ENCODE measurements around the gene CAPS. TPM values are rescaled to one million over a fixed set of nuclear protein-coding genes. Genes with fewer than 3 reads are reported as not detected.
"Not testable (repeated sequence)": the region's sequence is repeated elsewhere in the genome, so short reads cannot be mapped to it uniquely, and the experiment has no call there.

Gene CAPS
- total and polyA plus RNA-seq, 10 donors, result 14.7 to 61.8 (median 18.7) TPM

- peak; percentile 87 for DNase-seq
- Histone ChIP-seq H3K27ac (peak overlapping the region; percentile 71 to 90 (median 84)), H3K4me3 (peak overlapping the region in 2 of 8 donors; percentile 8 to 49), H3K4me1 (peaks cover 51 to 100% (median 96%) of the 10 kb centered on the region in 6 donors), H3K36me3 (peaks cover 0 to 37% (median 6%) of the 10 kb centered on the region in 6 donors), H3K27me3 (replicated peaks in 1 of 7) (no peaks in the 10 kb centered on the region), H3K9me3 (no peaks in the 10 kb centered on the region)
- intact Hi-C loops (cut with DNase I; ENCODE audit: low total_unique reads), result loop anchor here (10.0 kb wide), 1 partner anchor 57 kb away; the partner anchor contains the start of genes NDUFA11 and VMAC
- 24 to 38% (median 33%) methylated on average over 25 to 29 of the region's 29 CpGs for WGBS, 5 donors
- no peak for TF ChIP-seq POLR2A (IDR thresholded peaks at IDR 0.05)
- peak; percentile 82 to 83 (median 82) for TF ChIP-seq POLR2AphosphoS5 (IDR thresholded peaks at IDR 0.05)
- TF ChIP-seq, protein P1, sequence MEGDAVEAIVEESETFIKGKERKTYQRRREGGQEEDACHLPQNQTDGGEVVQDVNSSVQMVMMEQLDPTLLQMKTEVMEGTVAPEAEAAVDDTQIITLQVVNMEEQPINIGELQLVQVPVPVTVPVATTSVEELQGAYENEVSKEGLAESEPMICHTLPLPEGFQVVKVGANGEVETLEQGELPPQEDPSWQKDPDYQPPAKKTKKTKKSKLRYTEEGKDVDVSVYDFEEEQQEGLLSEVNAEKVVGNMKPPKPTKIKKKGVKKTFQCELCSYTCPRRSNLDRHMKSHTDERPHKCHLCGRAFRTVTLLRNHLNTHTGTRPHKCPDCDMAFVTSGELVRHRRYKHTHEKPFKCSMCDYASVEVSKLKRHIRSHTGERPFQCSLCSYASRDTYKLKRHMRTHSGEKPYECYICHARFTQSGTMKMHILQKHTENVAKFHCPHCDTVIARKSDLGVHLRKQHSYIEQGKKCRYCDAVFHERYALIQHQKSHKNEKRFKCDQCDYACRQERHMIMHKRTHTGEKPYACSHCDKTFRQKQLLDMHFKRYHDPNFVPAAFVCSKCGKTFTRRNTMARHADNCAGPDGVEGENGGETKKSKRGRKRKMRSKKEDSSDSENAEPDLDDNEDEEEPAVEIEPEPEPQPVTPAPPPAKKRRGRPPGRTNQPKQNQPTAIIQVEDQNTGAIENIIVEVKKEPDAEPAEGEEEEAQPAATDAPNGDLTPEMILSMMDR (IDR thresholded peaks at IDR 0.05 in 8 of 11, conservative IDR thresholded peaks at IDR 0.05 in 3 of 11), result no peak
These were observed 48.2 kb downstream of the CAPS start for GRCh38 chr19:5961969-5962945.

- H3K36me3 ChIP-seq, result peaks cover 0 to 28% (median 6%) of the 10 kb centered on the region in 6 donors
- not testable (repeated sequence) for H3K27me3 ChIP-seq (replicated peaks in 1 of 7); H3K4me3 ChIP-seq; H3K9me3 ChIP-seq; DNase-seq
- 82 to 93% (median 91%) methylated on average over 6 of the region's 6 CpGs for WGBS, 5 donors
- H3K27ac ChIP-seq, result peak overlapping the region; percentile 71 to 90 (median 84)
- peaks cover 61 to 100% (median 99%) of the 10 kb centered on the region in 6 donors for H3K4me1 ChIP-seq
- intact Hi-C loops (cut with DNase I; ENCODE audit: low total_unique reads), result loop anchor here (10.0 kb wide), 1 partner anchor 58 kb away; the partner anchor contains the start of genes NDUFA11 and VMAC
These were observed 49.2 kb downstream of the CAPS start for GRCh38 chr19:5963259-5963658.

DNA sequence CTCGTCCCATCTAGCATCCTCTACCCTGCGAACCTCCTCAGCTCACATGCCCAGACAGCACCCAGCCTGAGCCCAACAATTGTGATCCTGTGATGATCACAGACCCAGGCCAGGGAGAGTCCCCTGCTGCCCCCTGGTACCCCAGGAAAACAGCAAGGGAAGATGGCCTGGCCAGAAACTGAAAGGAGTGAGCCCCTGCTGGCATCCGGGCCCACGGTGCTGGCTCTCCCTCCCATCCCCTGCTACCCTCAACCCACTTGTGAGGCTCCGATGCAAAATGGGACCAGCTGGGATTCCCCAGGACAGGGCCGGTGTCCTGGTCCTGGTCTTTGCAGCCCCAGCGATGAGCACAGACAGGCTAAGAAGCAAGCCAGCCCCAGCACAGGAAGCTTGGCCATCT lies 49.8 kb downstream of the CAPS start:
- Histone ChIP-seq H3K9me3 (no peaks in the 10 kb centered on the region), H3K4me3 (no peak overlapping the region), H3K27me3 (replicated peaks in 1 of 7) (no peaks in the 10 kb centered on the region), H3K27ac (peak overlapping the region in 7 of 8 donors; percentile 81 to 90 (median 84)), H3K36me3 (peaks cover 0 to 23% (median 6%) of the 10 kb centered on the region in 6 donors), H3K4me1 (peaks cover 62 to 100% (median 99%) of the 10 kb centered on the region in 6 donors)
- intact Hi-C loops (cut with DNase I; ENCODE audit: low total_unique reads), result loop anchor here (10.0 kb wide), 1 partner anchor 59 kb away; the partner anchor contains the start of genes NDUFA11 and VMAC
- DNase-seq, result peak; percentile 61
- TF ChIP-seq, protein P1 (IDR thresholded peaks at IDR 0.05 in 8 of 11, conservative IDR thresholded peaks at IDR 0.05 in 3 of 11), result no peak
- TF ChIP-seq POLR2AphosphoS5 (IDR thresholded peaks at IDR 0.05), result no peak
- no peak for TF ChIP-seq POLR2A (IDR thresholded peaks at IDR 0.05)
- WGBS, 5 donors, result 84 to 92% (median 87%) methylated on average over 5 to 7 of the region's 7 CpGs

DNA sequence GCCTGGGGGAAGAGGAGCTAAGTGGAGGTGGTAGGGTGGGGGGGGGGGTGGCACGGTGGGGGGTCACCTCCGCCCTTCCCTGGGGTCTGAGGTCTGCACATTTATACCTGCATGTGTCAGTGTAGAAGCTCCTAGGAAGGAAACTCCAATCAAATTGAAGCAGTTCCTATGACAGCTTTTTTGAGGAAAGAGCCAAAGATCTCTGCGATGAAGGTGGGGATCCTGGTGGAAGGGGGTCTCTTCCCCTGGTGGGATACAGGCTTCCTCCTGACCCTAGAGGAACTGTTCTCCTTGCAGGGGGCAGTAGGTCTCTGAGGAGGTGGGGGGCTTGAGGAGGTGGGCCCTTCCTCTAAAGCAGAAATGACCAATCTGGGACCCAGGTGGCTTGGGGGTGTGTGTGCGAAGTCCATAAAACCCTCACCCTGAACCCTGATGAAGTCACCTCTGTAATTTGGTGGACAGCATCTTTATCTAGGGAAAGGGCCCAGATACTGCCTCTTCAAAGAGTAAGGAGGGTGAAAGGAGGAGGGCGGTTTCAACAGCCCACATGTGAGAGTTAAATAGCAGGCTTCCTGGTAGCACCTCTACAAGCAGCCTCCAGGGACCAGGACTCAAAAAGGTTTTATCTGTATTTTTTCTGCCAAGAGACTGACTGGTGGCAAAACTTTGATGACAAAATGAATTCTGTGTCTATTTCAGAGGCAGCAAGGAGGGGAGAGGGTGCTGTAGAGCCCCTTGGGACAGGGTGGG lies 50.9 kb downstream of the CAPS start:
- H3K27ac ChIP-seq, result peak overlapping the region in 6 of 8 donors; percentile 20 to 90 (median 85)
- intact Hi-C loops (cut with DNase I; ENCODE audit: low total_unique reads), result loop anchor here (10.0 kb wide), 1 partner anchor 60 kb away; the partner anchor contains the start of genes NDUFA11 and VMAC

More for the DNA sequence above, 50.9 kb downstream of the CAPS start:
- no peak for TF ChIP-seq POLR2A (IDR thresholded peaks at IDR 0.05)
- TF ChIP-seq, protein P1 (IDR thresholded peaks at IDR 0.05 in 8 of 11, conservative IDR thresholded peaks at IDR 0.05 in 3 of 11), result no peak
- no peak for TF ChIP-seq POLR2AphosphoS5 (IDR thresholded peaks at IDR 0.05)
- Histone ChIP-seq H3K4me1 (peaks cover 63 to 100% (median 99%) of the 10 kb centered on the region in 6 donors), H3K36me3 (peaks cover 0 to 31% (median 6%) of the 10 kb centered on the region in 6 donors), H3K9me3 (no peaks in the 10 kb centered on the region), H3K4me3 (no peak overlapping the region), H3K27me3 (replicated peaks in 1 of 7) (no peaks in the 10 kb centered on the region)
- DNase-seq, result no peak
- 85 to 97% (median 89%) methylated on average over 3 to 5 of the region's 5 CpGs for WGBS, 5 donors
